ENCODE data around the gene PHETA1. TPM values are rescaled to one million over a fixed set of nuclear protein-coding genes. Genes with fewer than 3 reads are reported as not detected.

The PHETA1 gene
- total RNA-seq, 1 donor from 2014 or later: 14.9 TPM

DNA sequence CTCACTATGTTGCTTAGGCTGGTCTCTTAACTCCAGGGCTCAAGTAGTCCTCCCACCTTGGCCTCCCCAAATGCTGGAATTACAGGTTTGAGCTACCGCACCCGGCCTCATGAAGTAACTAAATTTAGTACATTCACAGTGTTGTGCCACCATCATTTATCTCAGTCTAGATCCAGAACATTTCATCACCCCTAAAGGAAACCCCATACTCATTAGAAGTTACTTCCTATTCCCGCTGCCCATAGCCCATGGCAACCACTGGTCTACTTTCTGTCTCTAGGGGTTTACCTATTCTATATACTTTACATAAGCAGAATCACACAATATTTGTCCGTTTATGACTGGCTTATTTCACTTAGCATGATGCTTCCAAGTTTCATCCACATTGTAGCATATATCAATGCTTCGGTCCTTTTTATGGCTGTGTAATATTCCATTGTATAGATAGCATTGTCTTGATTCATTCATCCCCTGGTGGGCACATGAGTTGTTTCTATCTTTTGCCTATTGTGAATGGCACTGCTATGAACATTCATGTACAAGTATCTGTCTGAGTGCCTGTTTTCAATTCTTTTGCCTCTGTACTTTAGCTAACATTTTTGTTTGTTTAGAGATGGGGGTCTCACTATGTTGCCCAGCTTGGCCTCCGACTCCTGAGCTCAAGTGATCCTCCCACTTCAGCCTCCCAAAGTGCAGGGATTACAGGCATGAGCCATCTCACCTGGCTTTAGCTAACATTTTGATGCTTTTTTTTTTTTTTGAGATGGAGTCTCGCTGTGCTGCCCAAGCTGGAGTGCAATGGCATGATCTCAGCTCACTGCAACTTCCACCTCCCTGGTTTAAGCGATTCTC is 26.7 kb upstream of the PHETA1 start:
- Histone ChIP-seq H3K36me3 (ENCODE audit: insufficient read depth, low read length) (no peaks in the 10 kb centered on the region), H2AFZ (ENCODE audit: low read depth, low read length) (no peak overlapping the region), H3K27ac (ENCODE audit: low read depth, low read length) (no peak overlapping the region), H3K79me2 (ENCODE audit: insufficient read depth, low read length) (no peaks in the 10 kb centered on the region), H3K4me1 (ENCODE audit: insufficient read depth, low read length) (peaks cover 7% of the 10 kb centered on the region), H4K20me1 (ENCODE audit: insufficient read depth, low read length) (no peaks in the 10 kb centered on the region), H3K4me2 (ENCODE audit: low read length) (no peak overlapping the region), H3K4me3 (ENCODE audit: insufficient read depth, low read depth, low read length) (no peak overlapping the region), H3K9ac (ENCODE audit: low read length) (no peak overlapping the region), H3K27me3 (ENCODE audit: insufficient read depth, low read length) (no peaks in the 10 kb centered on the region), H3K9me3 (ENCODE audit: insufficient read depth, low read depth, low read length) (no peaks in the 10 kb centered on the region)
- Mint-ChIP-seq H3K4me1 (ENCODE audit: low read depth, unreplicated experiment) (no peaks in the 10 kb centered on the region), H3K9me3 (ENCODE audit: unreplicated experiment) (no peaks in the 10 kb centered on the region), H3K27me3 (ENCODE audit: low read depth, unreplicated experiment) (peaks cover 14% of the 10 kb centered on the region), H3K36me3 (ENCODE audit: low read depth, unreplicated experiment) (no peaks in the 10 kb centered on the region), H3K4me3 (ENCODE audit: unreplicated experiment) (no peak overlapping the region), H3K27ac (ENCODE audit: unreplicated experiment) (no peak overlapping the region)
- FAIRE-seq (no peak), DNase-seq (ENCODE audit: low read depth) (no peak)
- TF ChIP-seq, protein P1, sequence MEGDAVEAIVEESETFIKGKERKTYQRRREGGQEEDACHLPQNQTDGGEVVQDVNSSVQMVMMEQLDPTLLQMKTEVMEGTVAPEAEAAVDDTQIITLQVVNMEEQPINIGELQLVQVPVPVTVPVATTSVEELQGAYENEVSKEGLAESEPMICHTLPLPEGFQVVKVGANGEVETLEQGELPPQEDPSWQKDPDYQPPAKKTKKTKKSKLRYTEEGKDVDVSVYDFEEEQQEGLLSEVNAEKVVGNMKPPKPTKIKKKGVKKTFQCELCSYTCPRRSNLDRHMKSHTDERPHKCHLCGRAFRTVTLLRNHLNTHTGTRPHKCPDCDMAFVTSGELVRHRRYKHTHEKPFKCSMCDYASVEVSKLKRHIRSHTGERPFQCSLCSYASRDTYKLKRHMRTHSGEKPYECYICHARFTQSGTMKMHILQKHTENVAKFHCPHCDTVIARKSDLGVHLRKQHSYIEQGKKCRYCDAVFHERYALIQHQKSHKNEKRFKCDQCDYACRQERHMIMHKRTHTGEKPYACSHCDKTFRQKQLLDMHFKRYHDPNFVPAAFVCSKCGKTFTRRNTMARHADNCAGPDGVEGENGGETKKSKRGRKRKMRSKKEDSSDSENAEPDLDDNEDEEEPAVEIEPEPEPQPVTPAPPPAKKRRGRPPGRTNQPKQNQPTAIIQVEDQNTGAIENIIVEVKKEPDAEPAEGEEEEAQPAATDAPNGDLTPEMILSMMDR (IDR thresholded peaks at IDR 0.05; ENCODE audit: insufficient read depth, low read depth, low read length): no peak
- no peak for TF ChIP-seq EZH2 (IDR thresholded peaks at IDR 0.05; ENCODE audit: insufficient read depth, low read length)

DNA sequence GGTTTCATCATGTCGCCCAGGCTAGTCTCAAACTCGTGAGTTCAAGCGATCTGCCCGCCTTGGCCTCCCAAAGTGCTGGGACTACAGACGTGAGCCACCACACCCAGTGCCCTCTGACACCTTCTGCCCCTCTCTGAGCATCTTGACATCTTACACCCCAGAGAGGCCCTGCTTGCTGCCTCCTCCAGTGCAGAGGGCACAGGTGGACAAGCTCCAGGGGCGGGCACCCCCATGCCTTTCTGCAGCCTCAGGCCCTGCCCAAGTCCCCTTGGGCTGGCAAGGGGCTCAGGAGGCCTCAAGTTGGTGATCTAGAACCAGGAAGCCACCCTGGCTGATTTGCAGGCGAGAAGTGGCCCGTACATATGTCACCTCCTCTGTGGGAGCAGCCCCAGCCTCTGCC is 25.6 kb upstream of the PHETA1 start:
- FAIRE-seq (no peak), DNase-seq (ENCODE audit: low read depth) (no peak)
- Histone ChIP-seq H3K9me3 (ENCODE audit: insufficient read depth, low read depth, low read length) (no peaks in the 10 kb centered on the region), H3K27ac (ENCODE audit: low read depth, low read length) (no peak overlapping the region), H3K27me3 (ENCODE audit: insufficient read depth, low read length) (no peaks in the 10 kb centered on the region), H3K79me2 (ENCODE audit: insufficient read depth, low read length) (no peaks in the 10 kb centered on the region), H3K4me2 (ENCODE audit: low read length) (no peak overlapping the region), H3K4me1 (ENCODE audit: insufficient read depth, low read length) (peaks cover 7% of the 10 kb centered on the region), H3K36me3 (ENCODE audit: insufficient read depth, low read length) (no peaks in the 10 kb centered on the region), H2AFZ (ENCODE audit: low read depth, low read length) (no peak overlapping the region), H4K20me1 (ENCODE audit: insufficient read depth, low read length) (no peaks in the 10 kb centered on the region), H3K4me3 (ENCODE audit: insufficient read depth, low read depth, low read length) (no peak overlapping the region), H3K9ac (ENCODE audit: low read length) (no peak overlapping the region)
- H3K27me3 Mint-ChIP-seq (ENCODE audit: low read depth, unreplicated experiment): peaks cover 12% of the 10 kb centered on the region
- no peaks in the 10 kb centered on the region for H3K4me1 Mint-ChIP-seq (ENCODE audit: low read depth, unreplicated experiment)
- no peak overlapping the region for H3K27ac Mint-ChIP-seq (ENCODE audit: unreplicated experiment)
- H3K36me3 Mint-ChIP-seq (ENCODE audit: low read depth, unreplicated experiment): no peaks in the 10 kb centered on the region
- no peak overlapping the region for H3K4me3 Mint-ChIP-seq (ENCODE audit: unreplicated experiment)
- TF ChIP-seq EZH2 (IDR thresholded peaks at IDR 0.05; ENCODE audit: insufficient read depth, low read length): no peak
- TF ChIP-seq, protein P1 (IDR thresholded peaks at IDR 0.05; ENCODE audit: insufficient read depth, low read depth, low read length): no peak
- no peaks in the 10 kb centered on the region for H3K9me3 Mint-ChIP-seq (ENCODE audit: unreplicated experiment)

DNA sequence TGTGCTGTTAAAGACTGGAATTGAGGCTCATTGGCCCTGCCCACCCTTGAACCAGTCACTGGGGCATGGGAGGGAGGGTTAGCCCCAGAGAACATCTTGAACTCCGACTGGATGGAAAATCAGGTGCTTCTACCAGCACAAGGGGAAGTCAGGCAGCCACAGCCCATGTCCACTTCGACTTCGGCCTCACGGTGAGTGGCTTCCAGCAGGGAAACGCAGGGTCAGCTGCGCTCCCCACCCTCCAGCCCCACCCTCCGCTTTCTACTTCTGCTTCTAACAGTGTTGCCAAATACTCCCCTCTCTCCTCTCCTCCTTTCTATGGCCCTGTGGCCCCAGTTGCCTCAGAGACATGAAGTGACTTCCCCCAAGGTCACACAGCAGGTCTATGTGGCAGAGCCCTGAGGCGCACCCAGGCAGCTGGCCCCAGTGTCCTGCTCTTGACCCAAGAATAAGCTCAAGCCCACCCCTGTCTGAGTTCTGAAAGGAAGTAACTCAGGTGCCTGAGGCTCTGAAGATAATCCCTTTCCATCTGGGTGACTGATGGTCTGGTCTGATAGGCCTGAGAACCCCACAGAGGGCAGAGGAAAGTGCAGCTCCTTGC is 24.9 kb upstream of the PHETA1 start:
- Histone ChIP-seq H4K20me1 (ENCODE audit: insufficient read depth, low read length) (no peaks in the 10 kb centered on the region), H3K9ac (ENCODE audit: low read length) (no peak overlapping the region), H3K4me2 (ENCODE audit: low read length) (no peak overlapping the region), H2AFZ (ENCODE audit: low read depth, low read length) (no peak overlapping the region), H3K4me3 (ENCODE audit: insufficient read depth, low read depth, low read length) (no peak overlapping the region), H3K27ac (ENCODE audit: low read depth, low read length) (no peak overlapping the region), H3K36me3 (ENCODE audit: insufficient read depth, low read length) (no peaks in the 10 kb centered on the region), H3K27me3 (ENCODE audit: insufficient read depth, low read length) (no peaks in the 10 kb centered on the region), H3K4me1 (ENCODE audit: insufficient read depth, low read length) (peaks cover 2% of the 10 kb centered on the region), H3K9me3 (ENCODE audit: insufficient read depth, low read depth, low read length) (no peaks in the 10 kb centered on the region), H3K79me2 (ENCODE audit: insufficient read depth, low read length) (no peaks in the 10 kb centered on the region)
- no peak for DNase-seq (ENCODE audit: low read depth)
- peaks cover 12% of the 10 kb centered on the region for H3K27me3 Mint-ChIP-seq (ENCODE audit: low read depth, unreplicated experiment)
- H3K9me3 Mint-ChIP-seq (ENCODE audit: unreplicated experiment): peaks cover 2% of the 10 kb centered on the region
- FAIRE-seq: no peak
- H3K4me1 Mint-ChIP-seq (ENCODE audit: low read depth, unreplicated experiment): no peaks in the 10 kb centered on the region
- no peak overlapping the region for H3K4me3 Mint-ChIP-seq (ENCODE audit: unreplicated experiment)
- no peak overlapping the region for H3K27ac Mint-ChIP-seq (ENCODE audit: unreplicated experiment)
- H3K36me3 Mint-ChIP-seq (ENCODE audit: low read depth, unreplicated experiment): no peaks in the 10 kb centered on the region
- no peak for TF ChIP-seq EZH2 (IDR thresholded peaks at IDR 0.05; ENCODE audit: insufficient read depth, low read length)
- TF ChIP-seq, protein P1 (IDR thresholded peaks at IDR 0.05; ENCODE audit: insufficient read depth, low read depth, low read length): no peak
